AG04450 (cell line): ENCODE data around the gene PTCH1. TPM values are rescaled to one million over a fixed set of nuclear protein-coding genes. Genes with fewer than 3 reads are reported as not detected.
A peak's percentile ranks its signal among the peaks of the same experiment; 100 is the strongest.

Source experiments
- CTCF ChIA-PET: fragments of 300-600, 350-600 bp; formaldehyde crosslinking; extraction: SDS; loops from one replicate; lab custom pipeline; 2022; ENCODE audit warnings: antibody characterized with exemption, inconsistent platforms; lab: Charles Lee
- POLR2A ChIA-PET: fragments of 350-600 bp; formaldehyde crosslinking; extraction: SDS; loops from one replicate; lab custom pipeline; 2021; ENCODE audit warnings: antibody characterized with exemption, inconsistent platforms; lab: Yijun Ruan, JAX
- DNase-seq: peaks from one replicate; pipeline ENCODE4 v3.0.0-alpha.2; 2011; ENCODE audit warnings: low read depth, low spot score
- H3K27ac ChIP-seq: one replicate; pipeline ENCODE4 v1.5.1; 2012; ENCODE audit warnings: low read depth, low read length, control low read depth
- H3K27me3 ChIP-seq: one replicate; pipeline ENCODE4 v1.6.0; 2012; ENCODE audit warnings: low read length; ENCODE audit not compliant: control insufficient read depth, insufficient read depth
- H3K4me3 ChIP-seq: 2 replicates; pipeline ENCODE4 v1.5.1; 2011; ENCODE audit warnings: mild to moderate bottlenecking, low read depth, low read length, control low read depth
- H3K9me3 ChIP-seq: 2 replicates; pipeline ENCODE4 v1.5.1; 2012; ENCODE audit warnings: low read length; ENCODE audit not compliant: control insufficient read depth, insufficient read depth
- CTCF ChIP-seq: IDR thresholded peaks from 2 replicates; pipeline ENCODE4 v1.5.1; 2011; ENCODE audit warnings: low read depth, low read length, control low read depth, inconsistent platforms
- polyA plus RNA-seq: library from polyadenylated mRNA; depleted of rRNA; stranded (reverse); fragments of >200 nt; gene quantifications from 2 replicates; pipeline ENCODE4 v1.2.3, GENCODE V29; 2011

The PTCH1 gene
- polyA plus RNA-seq, 1 experiment, result 7.3 TPM

GRCh38 chr9:95477885-95478284 is 38.9 kb downstream of the PTCH1 start:
- no peaks in the 10 kb centered on the region for H3K27me3 ChIP-seq
- ChIA-PET CTCF (interaction anchor here (0.6 kb wide), 1 partner anchor 273 kb away, joined by 3 read pairs; no protein-coding TSS in a partner anchor), POLR2A (no interaction called here)
- no peak for TF ChIP-seq CTCF
- H3K9me3 ChIP-seq, result no peaks in the 10 kb centered on the region
- no peak overlapping the region for H3K4me3 ChIP-seq
- H3K27ac ChIP-seq, result no peak overlapping the region
- DNase-seq, result no peak

GRCh38 chr9:95477441-95477840 is 39.3 kb downstream of the PTCH1 start:
- POLR2A ChIA-PET, result no interaction called here
- CTCF ChIA-PET, result no interaction called here

GRCh38 chr9:95468791-95469190 is 48.0 kb downstream of the PTCH1 start:
- CTCF ChIA-PET, result no interaction called here
- POLR2A ChIA-PET, result no interaction called here
- Histone ChIP-seq H3K4me3 (no peak overlapping the region), H3K27me3 (no peaks in the 10 kb centered on the region), H3K9me3 (no peaks in the 10 kb centered on the region), H3K27ac (no peak overlapping the region)
- no peak for DNase-seq
- TF ChIP-seq CTCF, result no peak

More at GRCh38 chr9:95477441-95477840, 39.3 kb downstream of the PTCH1 start:
- no peak for TF ChIP-seq CTCF
- no peak overlapping the region for H3K27ac ChIP-seq
- no peaks in the 10 kb centered on the region for H3K27me3 ChIP-seq
- no peak overlapping the region for H3K4me3 ChIP-seq
- DNase-seq, result no peak
- H3K9me3 ChIP-seq, result no peaks in the 10 kb centered on the region

GRCh38 chr9:95465115-95465514 is 51.7 kb downstream of the PTCH1 start:
- no peaks in the 10 kb centered on the region; the same call in 1 of the 2 replicates for H3K9me3 ChIP-seq
- H3K4me3 ChIP-seq, result no peak overlapping the region
- TF ChIP-seq CTCF, result no peak
- no peak for DNase-seq
- H3K27me3 ChIP-seq, result no peaks in the 10 kb centered on the region
- POLR2A ChIA-PET, result no interaction called here
- CTCF ChIA-PET, result no interaction called here
- H3K27ac ChIP-seq, result no peak overlapping the region

- DNase-seq, result no peak
- Histone ChIP-seq H3K27ac (peak overlapping the region; percentile 86), H3K27me3 (no peaks in the 10 kb centered on the region), H3K9me3 (no peaks in the 10 kb centered on the region; the same call in 1 of the 2 replicates), H3K4me3 (peak overlapping the region; percentile 41)
- CTCF ChIA-PET, result interaction anchor here (0.5 to 1.0 kb wide), 5 partner anchors 10 to 718 kb away, joined by 3 to 7 read pairs (median 4); no protein-coding TSS in a partner anchor
- TF ChIP-seq CTCF, result no peak
- POLR2A ChIA-PET, result interaction anchor here (0.6 to 1.3 kb wide), 6 partner anchors 12 to 157 kb away, joined by 3 to 5 read pairs (median 4); no protein-coding TSS in a partner anchor
Observed at GRCh38 chr9:95463148-95464060, 53.4 kb downstream of the PTCH1 start.
